ENCODE results near the gene SIRPG. TPM values are rescaled to one million over a fixed set of nuclear protein-coding genes. Genes with fewer than 3 reads are reported as not detected.
A peak's percentile ranks its signal among the peaks of the same experiment; 100 is the strongest.

Gene SIRPG
- total and polyA plus RNA-seq, 2 of the 13 experiments (the other 11 are each of a cell fraction or from before 2014, with no cell fraction given) = not detected

- TF ChIP-seq ZNF407 (CRISPR knock-in tag; IDR thresholded peaks at IDR 0.05; ENCODE audit: not compliant biosample characterization) = no peak
- TF ChIP-seq MXI1 (IDR thresholded peaks at IDR 0.05; ENCODE audit: borderline replicate concordance, low read depth, low read length) = no peak
- TF ChIP-seq FOXP1 (IDR thresholded peaks at IDR 0.05) = no peak
- peak; percentile 82 for TF ChIP-seq FOXP1 (CRISPR knock-in tag; IDR thresholded peaks at IDR 0.05)
- no peak for TF ChIP-seq NRL (CRISPR knock-in tag; IDR thresholded peaks at IDR 0.05; ENCODE audit: borderline replicate concordance)
- TF ChIP-seq ZNF678 (CRISPR knock-in tag; IDR thresholded peaks at IDR 0.05) = no peak
- TF ChIP-seq CBX2 (IDR thresholded peaks at IDR 0.05; ENCODE audit: low read depth, low read length) = no peak
- no peak for TF ChIP-seq CBX2 (CRISPR knock-in tag; IDR thresholded peaks at IDR 0.05; ENCODE audit: low read depth)
- TF ChIP-seq SP2 (CRISPR knock-in tag; IDR thresholded peaks at IDR 0.05) = no peak
- peak in 1 of 2 experiments; percentile 60; a peak in 2 of 4 replicates for TF ChIP-seq EP300 (IDR thresholded peaks at IDR 0.05; ENCODE audit: low read depth in 2 of 2, low read length in 2 of 2)
- 0 out of 2 replicates have a peak, but pooled peaks have one; percentile 24 for TF ChIP-seq EP300 (CRISPR knock-in tag; IDR thresholded peaks at IDR 0.05; ENCODE audit: borderline replicate concordance)
- no peak for TF ChIP-seq E2F5 (CRISPR knock-in tag; conservative IDR thresholded peaks at IDR 0.05)
- TF ChIP-seq ZNF318 (CRISPR knock-in tag; IDR thresholded peaks at IDR 0.05) = no peak
- TF ChIP-seq ZNF343 (CRISPR knock-in tag; IDR thresholded peaks at IDR 0.05) = 0 out of 2 replicates have a peak, but pooled peaks have one; percentile 45
These were observed 21.0 kb downstream of the SIRPG start (continued) for GRCh38 chr20:1636621-1637020.
